Mucosa of descending colon (tissue), 3 donors: ENCODE results near the gene ANO7. TPM values are rescaled to one million over a fixed set of nuclear protein-coding genes. Genes with fewer than 3 reads are reported as not detected.

ENCODE experiments used
- ATAC-seq: fragments of 200-7000 bp; cut with Tn5 transposase; one replicate; pipeline ENCODE4 v1.9.1; 2020; ENCODE audit warnings: mild to moderate bottlenecking, moderate library complexity
- DNase-seq, 3 donors: peaks; one replicate each; pipeline ENCODE4 v3.0.0-alpha.2; 2020
- H3K36me3 ChIP-seq: fragments of 200-600 bp; one replicate; pipeline ENCODE4 v1.8.0; 2021; ENCODE audit warnings: low read depth, mild to moderate bottlenecking
- H3K4me1 ChIP-seq: fragments of 200-600 bp; one replicate; pipeline ENCODE4 v1.8.0; 2021; ENCODE audit warnings: low read depth, mild to moderate bottlenecking
- H3K4me3 ChIP-seq: fragments of 200-600 bp; one replicate; pipeline ENCODE4 v1.8.0; 2021; ENCODE audit warnings: mild to moderate bottlenecking
- H3K9me3 ChIP-seq: fragments of 200-600 bp; one replicate; pipeline ENCODE4 v1.8.0; 2021; ENCODE audit warnings: mild to moderate bottlenecking
- CTCF ChIP-seq: fragments of 200-600 bp; IDR thresholded peaks from one replicate; pipeline ENCODE4 v1.8.0; 2022; ENCODE audit warnings: antibody characterized with exemption, mild to moderate bottlenecking
- intact Hi-C, 2 donors: fragments of 100-400 bp; cut with DNase I in 1 of 2; cut with micrococcal nuclease in 1 of 2; formaldehyde crosslinking; loops; one replicate each; pipeline versions ENCODE4 v1.11.0 to v1.11.1; 2022; cut with DNase I, micrococcal nuclease
- total RNA-seq, 3 donors: library from RNA; stranded (reverse); fragmentation: NEBNext Ultra II Directional in 2 of 3; extraction: Animal tissue kit (Norgen Biotek cat#: 25700) in 2 of 3; gene quantifications; one replicate each; pipeline versions ENCODE4 v1.2.1 to v1.2.4, GENCODE V29; 2021 to 2023
- donor health status: DM: no; HTN: no; CAD: no; lungs with moderate emphysema.
- donor health status: DM: no; HTN: no; CAD: no.
- donor health status: DM: no; HTN: yes; CAD: no.

Gene ANO7
- total RNA-seq, 3 donors from 2014 or later = 33.9 to 106 (median 83.5) TPM

GRCh38 chr2:241198381-241199279 is 10.2 kb downstream of the ANO7 start:
- intact Hi-C loops = no loop called here
- no peaks in the 10 kb centered on the region for H3K9me3 ChIP-seq
- no peaks in the 10 kb centered on the region for H3K4me1 ChIP-seq
- no peaks in the 10 kb centered on the region for H3K36me3 ChIP-seq
- no peak overlapping the region for H3K4me3 ChIP-seq
- DNase-seq (no peak), ATAC-seq (no peak)
- TF ChIP-seq CTCF = no peak

GRCh38 chr2:241199286-241199685 is 10.8 kb downstream of the ANO7 start:
- no peaks in the 10 kb centered on the region for H3K4me1 ChIP-seq
- no peak overlapping the region for H3K4me3 ChIP-seq
- H3K9me3 ChIP-seq = no peaks in the 10 kb centered on the region
- H3K36me3 ChIP-seq = no peaks in the 10 kb centered on the region
- no peak for DNase-seq
- intact Hi-C loops = no loop called here
- no peak for ATAC-seq
- TF ChIP-seq CTCF = no peak

GRCh38 chr2:241199897-241200821 is 11.7 kb downstream of the ANO7 start:
- intact Hi-C loops = no loop called here

GRCh38 chr2:241200822-241201395 is 12.4 kb downstream of the ANO7 start:
- TF ChIP-seq CTCF = no peak
- Histone ChIP-seq H3K36me3 (no peaks in the 10 kb centered on the region), H3K4me1 (no peaks in the 10 kb centered on the region), H3K9me3 (no peaks in the 10 kb centered on the region), H3K4me3 (no peak overlapping the region)
- ATAC-seq (no peak), DNase-seq (no peak)
- intact Hi-C loops = no loop called here

More at GRCh38 chr2:241199897-241200821, 11.7 kb downstream of the ANO7 start:
- no peak for DNase-seq
- no peak for TF ChIP-seq CTCF
- no peak for ATAC-seq
- no peak overlapping the region for H3K4me3 ChIP-seq
- H3K4me1 ChIP-seq = no peaks in the 10 kb centered on the region
- H3K9me3 ChIP-seq = no peaks in the 10 kb centered on the region
- no peaks in the 10 kb centered on the region for H3K36me3 ChIP-seq

GRCh38 chr2:241201445-241202267 is 13.2 kb downstream of the ANO7 start:
- Histone ChIP-seq H3K4me1 (no peaks in the 10 kb centered on the region), H3K4me3 (no peak overlapping the region), H3K36me3 (no peaks in the 10 kb centered on the region), H3K9me3 (no peaks in the 10 kb centered on the region)
- ATAC-seq (no peak), DNase-seq (no peak)
- intact Hi-C loops = no loop called here
- TF ChIP-seq CTCF = no peak
